Stimulated activated CD4-positive, alpha-beta T cell treated with anti-CD3 and anti-CD28 coated beads, TNF-alpha, amount 100 ng/mL, for 48 hours (primary cell): ENCODE measurements around the gene OR10H4.
"Not testable (repeated sequence)": the region's sequence is repeated elsewhere in the genome, so short reads cannot be mapped to it uniquely, and the experiment has no call there.

Source experiments
- DNase-seq, 3 donors: peaks; one replicate each; pipeline ENCODE4 v3.0.0-alpha.2; 2020; ENCODE audit warnings: low read depth in 3 of 3

Gene OR10H4, protein sequence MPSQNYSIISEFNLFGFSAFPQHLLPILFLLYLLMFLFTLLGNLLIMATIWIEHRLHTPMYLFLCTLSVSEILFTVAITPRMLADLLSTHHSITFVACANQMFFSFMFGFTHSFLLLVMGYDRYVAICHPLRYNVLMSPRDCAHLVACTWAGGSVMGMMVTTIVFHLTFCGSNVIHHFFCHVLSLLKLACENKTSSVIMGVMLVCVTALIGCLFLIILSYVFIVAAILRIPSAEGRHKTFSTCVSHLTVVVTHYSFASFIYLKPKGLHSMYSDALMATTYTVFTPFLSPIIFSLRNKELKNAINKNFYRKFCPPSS

DNA sequence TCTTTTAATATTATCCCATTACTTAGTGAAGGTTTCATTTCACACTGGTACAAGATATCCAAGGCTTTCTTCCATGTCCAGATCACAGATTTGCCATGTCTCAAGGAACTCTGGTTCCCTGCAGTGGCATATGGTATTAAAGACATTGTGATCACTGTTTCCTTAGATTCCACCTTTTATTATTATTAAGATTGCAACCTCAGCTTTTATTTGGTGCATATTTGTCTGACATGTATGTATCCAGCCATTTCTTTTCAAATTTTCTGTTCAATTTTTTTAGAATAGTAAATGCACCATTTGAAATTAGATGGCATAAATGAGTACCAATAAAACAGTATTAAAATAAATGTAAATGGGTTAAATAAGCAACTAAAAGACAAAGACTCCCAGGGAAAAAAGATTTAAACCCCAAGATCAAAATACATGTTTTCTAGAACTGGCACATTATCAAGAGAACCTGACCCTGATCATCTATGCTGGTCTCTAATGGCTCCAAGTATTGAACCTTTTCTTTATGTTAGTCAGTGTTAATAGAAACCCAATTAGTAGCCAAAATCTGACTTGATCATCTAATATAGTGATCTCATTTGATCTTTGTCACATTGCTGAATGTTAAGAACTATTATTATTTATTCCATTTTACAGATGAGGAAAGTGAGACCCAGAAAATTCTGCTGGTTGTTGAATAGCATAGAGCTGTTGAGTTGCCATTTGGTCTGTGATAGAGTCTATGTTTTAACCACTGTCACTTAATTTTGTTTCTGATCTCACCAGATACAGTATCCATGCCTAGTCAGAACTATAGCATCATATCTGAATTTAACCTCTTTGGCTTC is at the start of gene OR10H4:
OR10H4 (plus strand) TSS at position 786 of the 836 bp plus-strand sequence; CDS start at position 786, 0 bp downstream.
- no peak for DNase-seq

DNA sequence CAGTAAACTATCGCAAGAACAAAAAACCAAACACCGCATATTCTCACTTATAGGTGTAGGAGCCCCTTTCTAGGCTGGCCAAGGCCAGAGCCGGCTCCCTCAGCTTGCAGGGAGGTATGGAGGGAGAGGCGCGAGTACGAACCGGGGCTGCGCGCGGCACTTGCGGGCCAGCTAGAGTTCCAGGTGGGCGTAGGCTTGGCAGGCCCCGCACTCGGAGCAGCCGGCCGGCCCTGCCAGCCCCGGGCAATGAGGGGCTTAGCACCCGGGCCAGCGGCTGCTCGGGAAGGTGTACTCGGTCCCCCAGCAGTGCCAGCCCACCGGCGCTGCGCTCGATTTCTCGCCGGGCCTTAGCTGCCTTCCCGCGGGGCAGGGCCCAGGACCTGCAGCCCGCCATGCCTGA is 49.2 kb upstream of the OR10H4 start:
- DNase-seq = not testable (repeated sequence)

DNA sequence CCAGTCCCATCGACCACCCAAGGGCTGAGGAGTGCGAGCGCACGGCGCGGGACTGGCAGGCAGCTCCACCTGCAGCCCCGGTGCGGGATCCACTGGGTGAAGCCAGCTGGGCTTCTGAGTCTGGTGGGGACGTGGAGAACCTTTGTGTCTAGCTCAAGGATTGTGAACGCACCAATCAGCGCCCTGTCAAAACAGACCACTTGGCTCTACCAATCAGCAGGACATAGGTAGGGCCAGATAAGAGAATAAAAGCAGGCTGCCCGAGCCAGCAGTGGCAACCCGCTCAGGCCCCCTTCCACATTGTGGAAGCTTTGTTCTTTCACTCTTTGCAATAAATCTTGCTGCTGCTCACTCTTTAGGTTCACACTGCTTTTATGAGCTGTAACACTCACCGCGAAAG is 48.8 kb upstream of the OR10H4 start:
- not testable (repeated sequence) for DNase-seq

DNA sequence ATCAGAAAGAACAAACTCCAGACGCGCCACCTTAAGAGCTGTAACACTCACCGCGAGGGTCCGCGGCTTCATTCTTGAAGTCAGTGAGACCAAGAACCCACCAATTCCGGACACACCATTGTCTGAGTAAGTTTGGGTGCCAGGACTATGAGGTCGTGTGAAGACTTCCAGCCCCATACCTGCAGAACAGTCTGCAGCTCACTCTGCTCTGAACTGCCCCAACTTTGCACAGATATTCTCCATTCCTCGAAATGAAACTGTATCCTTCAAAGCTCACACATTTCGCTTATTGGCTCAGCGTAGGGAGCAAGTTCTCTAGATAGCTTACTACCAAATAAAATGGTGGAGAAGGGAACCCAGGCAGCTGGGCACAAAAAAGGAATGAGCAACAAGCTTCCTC is 48.3 kb upstream of the OR10H4 start:
- DNase-seq = no peak

DNA sequence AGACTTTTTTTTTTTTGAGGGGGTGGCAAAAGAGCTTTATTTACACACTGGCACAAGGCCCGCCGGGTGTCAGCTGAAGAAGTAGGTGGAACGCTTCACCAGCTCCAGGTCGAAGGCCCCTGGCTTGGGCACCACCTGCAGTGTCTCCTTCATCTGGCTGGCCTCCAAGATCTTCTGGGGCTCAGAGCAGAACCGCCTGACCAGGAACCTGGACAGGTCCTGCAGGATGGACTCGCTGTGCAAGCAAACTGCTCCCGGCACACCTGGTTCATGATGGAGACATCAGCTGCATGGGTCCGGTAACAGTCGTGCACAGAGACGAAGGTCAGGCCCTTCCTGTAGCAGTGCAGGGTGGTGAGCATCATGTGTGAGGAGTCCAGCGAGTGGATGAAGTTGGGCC is 46.6 kb upstream of the OR10H4 start:
- DNase-seq = no peak

DNA sequence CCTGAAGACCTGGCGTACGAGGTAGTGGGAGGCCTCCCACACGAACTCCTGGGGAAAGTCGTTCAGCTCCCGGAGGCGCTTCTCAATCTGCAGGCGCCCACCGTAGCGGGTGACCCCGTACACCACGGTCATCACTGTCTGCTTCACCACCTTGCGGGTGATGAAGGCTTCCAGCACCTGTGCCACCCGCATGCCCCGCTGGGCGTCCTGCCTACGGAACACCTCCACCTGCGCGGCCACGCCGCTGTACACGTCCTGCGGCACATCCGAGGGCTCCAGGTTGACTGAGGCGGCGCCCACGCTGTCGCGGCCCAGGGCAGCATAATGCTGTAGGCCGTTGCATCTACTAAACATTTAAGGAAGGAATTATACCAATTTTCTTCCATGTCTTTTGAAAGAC is 45.9 kb upstream of the OR10H4 start:
- DNase-seq = not testable (repeated sequence)

DNA sequence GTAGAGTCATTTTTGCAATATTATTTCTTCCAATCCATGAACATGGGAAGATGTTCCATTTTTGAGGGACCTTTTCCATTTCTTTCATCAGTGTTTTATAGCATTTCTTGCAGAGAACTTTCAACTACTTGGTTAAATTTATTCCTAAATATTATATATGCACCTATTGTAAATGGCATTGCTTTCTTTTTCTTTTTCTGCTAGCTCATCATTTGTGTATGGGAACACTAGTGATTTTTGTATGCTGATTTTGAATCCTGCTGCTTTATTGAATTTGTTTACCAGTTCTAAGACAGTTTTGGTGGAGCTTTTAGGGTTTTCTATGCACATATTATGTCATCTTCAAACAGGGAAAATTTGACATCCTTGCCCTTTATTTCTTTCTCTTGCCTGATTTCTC is 43.8 kb upstream of the OR10H4 start:
- no peak for DNase-seq

DNA sequence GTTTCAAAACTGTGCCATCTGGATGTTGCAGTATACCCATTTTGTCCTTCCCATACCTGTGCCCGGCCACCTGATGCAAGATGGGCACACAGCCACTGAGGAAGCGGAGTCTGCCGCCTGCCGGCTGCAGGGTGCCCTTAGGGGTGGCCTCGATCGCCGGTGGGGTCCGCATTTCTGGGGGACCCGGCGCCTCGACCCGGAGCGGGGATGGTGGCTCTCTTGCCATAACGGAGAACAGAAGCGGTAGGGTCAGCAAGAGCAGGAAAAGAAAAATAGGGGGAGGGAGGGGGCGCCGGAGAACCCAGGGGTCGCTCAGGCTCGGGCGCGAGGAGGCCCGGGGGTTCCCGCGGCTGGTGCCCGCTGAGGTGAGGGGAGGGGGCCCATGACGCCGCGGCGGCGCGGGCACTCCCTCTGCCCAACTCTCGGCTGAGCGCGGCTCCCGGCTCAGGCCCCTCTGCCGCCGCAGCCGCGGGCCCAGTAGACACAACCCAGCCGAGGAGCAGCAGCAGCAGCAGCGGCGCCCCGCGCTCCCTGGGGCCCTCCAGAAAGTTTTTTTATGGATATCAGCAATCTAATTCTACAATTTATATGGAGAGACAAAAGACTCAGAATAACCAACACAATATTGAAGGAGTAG is 37.1 kb upstream of the OR10H4 start:
- DNase-seq = no peak

DNA sequence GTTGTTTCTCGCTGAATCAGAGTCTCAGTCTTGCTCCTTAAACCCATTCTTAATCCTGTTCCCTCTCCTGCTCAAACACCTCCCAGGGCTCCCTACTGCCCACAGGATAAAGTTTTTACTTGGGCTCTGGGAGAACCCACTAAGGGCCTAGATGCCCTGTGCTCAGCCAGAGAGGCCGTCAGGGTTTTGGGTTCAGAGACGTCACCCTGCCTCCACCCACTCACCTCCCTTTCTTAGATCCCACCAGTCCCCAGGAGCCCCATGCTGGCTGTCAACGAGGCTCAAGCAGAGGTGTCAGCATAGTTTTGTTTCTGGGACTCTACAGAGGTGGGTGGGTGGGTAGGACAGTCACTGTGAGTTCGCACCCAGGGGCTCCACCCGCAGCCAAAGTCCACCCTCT is 35.4 kb upstream of the OR10H4 start:
- no peak for DNase-seq

DNA sequence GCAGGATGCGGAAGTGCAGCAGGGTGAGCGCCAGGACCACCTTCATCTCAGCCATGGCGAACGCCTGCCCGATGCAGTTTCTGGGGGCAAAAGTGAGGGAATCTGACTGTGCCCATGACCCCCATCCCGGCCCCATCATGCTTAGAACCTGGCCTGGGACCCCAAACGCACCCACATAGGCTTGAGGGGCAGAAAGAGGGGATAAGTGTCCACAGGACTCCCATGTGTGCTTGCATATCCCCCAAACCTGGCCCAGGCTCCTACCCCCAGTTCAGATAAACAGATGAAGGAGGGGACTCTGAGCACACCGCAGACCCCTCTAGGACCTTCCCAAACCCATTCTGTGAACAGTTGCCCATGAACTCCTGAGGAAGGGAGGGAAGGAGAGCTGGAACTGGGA is 35.0 kb upstream of the OR10H4 start:
- no peak for DNase-seq

DNA sequence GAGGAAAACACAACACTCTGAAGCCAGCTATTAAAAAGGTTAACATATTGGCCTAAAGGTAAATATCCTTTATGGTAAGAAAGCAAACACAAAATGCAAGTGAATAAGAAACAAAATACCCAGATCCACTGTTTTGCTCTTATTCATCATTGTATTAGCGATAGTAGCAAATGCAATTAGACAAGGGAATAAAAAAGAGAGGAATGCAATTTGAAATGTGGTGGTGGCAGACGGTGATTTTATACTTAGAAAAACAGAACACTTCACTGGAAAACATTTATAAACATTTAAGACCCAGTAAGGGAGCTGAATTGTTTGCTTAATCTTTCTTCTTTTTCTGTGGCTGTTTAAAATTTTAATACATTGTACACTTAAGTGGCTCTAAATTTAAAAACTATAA is 33.7 kb upstream of the OR10H4 start:
- no peak for DNase-seq

DNA sequence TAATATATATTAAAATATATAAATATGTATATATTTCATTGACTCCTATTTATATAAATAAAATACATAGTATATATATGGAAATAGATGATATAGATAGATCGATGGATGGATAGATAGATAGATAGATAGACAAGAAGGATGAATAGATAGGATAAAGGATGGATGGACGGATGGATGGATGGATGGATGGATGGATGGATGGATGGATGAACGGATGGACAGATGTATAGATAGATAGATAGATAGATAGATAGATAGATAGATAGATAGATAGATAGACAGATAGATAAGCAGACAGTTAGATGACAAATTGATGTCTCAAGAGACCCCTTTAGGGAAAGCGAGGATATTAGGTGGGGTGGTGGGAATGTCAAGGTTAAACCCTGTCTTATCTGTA is 29.6 kb upstream of the OR10H4 start:
- no peak for DNase-seq

DNA sequence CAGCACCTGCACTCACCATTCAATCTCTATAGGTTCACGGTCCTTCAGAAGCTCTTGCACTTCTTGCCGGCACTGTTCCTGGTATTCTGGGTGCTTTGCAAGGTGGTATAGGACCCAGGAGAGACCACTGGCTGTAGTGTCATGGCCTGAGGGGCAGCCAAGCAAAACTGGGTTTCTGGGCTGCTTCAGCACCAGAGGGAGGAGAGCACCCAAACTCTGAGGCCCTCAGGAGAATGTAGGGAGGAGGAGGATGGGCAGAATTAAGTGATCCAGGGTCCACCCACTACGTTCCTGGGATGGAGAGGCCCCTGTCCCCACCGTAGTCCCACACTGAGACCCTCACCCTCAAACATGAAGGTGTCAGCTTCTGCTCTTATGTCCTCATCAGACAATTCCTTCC is 26.8 kb upstream of the OR10H4 start:
- DNase-seq = no peak

DNA sequence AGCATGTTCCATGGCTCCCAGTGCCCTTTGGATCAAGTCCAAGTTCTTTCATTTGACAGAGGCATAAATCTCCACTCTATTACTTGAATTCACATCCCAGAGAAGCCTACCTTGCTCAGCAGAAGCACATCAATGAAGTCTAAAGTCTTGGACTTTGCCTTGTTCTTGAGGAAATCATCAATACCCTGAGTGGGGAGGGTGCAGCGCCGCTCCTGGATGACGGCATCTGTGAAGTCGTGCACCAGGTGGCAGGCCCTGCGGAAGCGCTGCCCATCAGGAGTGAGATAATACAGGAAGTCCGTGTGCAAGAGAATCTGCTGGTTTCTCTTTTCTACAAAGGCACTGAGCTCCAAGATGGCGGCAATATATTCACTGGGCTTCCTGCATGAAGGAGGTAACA is 25.1 kb upstream of the OR10H4 start:
- DNase-seq = no peak

DNA sequence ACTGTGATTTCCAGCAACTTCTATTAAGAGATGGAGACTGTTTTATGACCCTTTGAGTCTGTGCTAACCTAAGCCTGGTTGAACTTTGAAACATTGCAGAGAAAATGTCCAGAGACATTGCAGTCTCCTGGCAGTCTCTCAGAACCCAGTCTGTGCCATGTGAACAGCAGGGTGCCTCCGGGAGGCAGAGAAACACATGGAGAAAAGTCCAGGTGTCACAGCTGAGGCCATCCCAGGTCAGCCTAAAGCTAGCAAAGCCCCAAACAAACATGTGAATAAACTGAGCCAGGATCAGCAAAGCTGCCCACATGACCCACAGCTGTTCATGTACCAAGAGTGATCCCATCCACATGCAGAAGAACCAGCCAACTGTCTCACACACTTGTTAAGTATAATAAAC is 22.3 kb upstream of the OR10H4 start:
- DNase-seq = no peak

DNA sequence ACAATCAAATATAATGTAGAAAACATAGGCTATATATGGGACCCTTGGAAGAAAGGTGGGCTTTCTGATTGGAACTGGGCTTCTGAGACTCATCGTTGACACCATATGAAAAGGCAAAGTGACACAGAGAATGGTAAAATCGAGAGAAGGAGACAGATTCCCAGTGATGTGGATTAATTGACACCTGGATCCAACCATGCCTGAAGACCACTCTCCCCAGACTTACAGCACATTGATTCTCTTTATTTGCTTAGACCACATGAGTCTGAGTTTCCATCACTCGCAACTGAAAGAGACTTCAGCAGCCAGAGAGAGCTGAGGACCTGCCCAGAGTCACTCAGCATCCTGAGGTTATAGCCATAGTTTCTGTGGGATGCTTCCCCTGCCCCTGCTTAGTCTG is 20.5 kb upstream of the OR10H4 start:
- DNase-seq = no peak

DNA sequence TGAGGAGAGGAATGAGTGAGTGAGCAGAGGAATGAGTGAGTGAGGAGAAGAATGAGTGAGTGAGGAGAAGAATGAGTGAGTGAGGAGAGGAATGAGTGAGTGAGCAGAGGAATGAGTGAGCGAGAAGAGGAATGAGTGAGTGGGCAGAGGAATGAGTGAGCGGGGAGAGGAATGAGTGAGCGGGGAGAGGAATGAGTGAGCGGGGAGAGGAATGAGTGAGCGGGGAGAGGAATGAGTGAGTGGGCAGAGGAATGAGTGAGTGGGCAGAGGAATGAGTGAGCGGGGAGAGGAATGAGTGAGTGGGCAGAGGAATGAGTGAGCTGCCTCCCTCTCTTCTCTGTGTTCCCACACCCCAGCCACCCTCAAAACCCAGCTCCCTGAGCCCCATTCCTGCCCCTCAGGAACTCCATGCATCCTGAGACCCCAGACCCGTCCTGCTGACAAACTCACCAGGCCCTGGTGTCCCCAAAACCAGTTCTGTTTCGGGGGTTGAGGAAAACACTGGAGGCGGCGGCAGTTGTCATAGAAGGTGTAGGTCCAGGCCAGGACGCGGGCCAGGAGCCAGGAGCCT is 15.0 kb upstream of the OR10H4 start:
- peak in 1 of 3 donors; percentile 32 for DNase-seq

DNA sequence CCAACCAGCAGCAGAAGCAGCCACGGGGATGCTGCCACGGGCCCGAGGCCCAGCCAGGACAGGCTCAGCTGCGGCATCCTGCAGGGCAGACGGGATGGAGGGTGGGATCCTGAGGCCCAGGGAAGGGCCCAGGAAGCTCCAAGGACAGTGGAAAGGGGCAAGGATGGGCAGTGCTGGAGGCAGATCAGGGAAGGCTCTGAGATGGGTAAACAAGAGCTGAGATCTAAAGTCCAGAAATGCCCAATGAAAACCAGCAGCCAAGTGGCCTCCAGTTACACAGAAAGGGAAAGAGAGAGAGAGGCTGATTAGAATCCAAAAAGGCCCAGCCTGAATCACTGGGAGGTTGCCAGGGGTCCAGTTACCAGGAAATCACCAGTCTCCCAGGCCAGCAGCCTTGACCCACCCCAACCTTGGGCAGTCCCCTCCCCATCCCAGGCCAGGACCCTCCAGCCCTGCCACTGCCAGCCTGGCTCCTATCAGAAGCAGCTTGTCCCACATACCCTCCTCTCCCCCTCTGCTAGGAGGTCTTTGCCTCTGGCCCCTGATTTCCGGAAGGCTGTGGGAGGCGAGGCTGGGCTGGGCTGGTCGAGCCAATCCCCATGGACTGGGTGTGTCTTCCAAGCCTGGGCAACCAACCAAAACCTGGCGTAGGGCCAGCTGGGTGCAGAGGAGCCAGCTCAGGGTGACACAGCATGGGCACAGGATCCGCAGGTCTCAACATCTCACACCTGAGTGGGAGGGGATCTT is 14.3 kb upstream of the OR10H4 start, which contains the start of gene CYP4F11:
CYP4F11 (minus strand) TSS at position 198 of the 747 bp plus-strand sequence; CDS start at position 77, 121 bp downstream.
- no peak for DNase-seq

DNA sequence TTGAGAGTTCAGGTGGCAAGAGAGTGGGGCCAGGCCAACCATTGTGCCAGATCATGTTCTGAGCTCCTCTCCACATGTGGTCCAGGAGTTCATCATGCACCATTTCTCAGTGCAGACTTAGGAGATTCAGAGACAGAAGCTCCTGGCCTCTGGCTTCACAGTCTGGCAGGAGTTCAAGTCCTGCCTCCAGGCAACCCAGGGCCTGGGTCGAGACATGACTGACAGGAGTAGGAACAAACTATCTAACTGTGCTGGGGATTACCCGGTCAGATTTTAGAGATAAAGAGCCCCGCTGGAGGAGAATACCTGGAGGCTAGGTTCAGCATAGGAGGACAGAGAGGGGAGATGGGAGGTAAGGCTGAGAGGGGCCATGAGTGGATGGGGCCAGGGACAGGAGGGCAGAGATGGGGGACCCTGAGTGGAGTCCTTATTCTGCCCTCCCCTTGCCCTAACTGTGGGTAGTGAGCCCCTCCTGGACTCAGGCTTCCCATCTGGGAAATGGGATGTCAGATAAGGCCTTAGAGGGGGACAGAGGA is 13.6 kb upstream of the OR10H4 start:
- no peak for DNase-seq

DNA sequence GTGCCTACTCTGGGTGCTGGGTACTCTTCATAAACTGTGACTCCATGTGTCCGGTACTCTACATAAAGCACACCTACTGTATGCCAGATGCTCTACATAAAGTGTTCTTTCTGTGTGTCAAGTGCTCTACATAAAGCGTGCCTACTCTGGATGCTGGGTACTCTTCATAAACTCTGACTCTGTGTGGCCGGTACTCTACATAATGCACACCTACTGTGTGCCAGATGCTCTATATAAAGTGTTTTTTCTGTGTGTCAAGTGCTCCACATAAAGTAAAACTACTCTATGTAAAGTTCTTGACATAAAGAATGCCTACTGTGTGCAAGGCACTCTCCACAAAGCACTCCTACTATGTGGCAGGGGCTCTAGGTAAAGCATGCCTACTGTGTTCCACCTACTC is 12.6 kb upstream of the OR10H4 start:
- DNase-seq = no peak

DNA sequence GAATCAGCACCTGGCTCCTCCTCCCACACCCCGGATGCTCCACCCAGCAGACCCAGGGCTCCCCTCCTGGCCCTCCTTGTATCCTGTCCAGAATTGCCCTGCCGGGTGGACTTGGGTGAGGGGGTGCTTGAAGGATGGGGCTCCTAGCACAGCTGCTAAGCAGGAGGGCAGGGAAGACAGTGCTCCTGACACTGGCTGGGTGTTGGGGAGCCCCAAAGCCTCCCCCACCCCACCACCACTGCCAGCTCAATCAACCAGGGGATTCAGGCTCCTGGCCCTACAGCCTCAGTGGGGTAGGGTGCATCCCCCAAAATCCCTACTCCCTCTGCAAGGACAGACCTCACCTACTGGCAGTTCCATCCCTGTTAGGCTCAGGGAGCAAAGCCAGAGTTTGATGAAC is 11.9 kb upstream of the OR10H4 start:
- no peak for DNase-seq
